Activated T-helper 1 cell treated with Interleukin-2 at 50 U/mL for 16 hours (primary cell): ENCODE measurements around the gene DNAJA3.

ENCODE experiments used
- DNase-seq: peaks from one replicate; pipeline ENCODE4 v3.0.0-alpha.2; 2020; ENCODE audit warnings: low read depth

DNAJA3 gene

GRCh38 chr16:4425378-4426020, at the start of gene DNAJA3:
DNAJA3 (plus strand) TSS chr16:4425868; CDS start chr16:4425882, 14 bp downstream.
- peak; percentile 90 for DNase-seq

DNA sequence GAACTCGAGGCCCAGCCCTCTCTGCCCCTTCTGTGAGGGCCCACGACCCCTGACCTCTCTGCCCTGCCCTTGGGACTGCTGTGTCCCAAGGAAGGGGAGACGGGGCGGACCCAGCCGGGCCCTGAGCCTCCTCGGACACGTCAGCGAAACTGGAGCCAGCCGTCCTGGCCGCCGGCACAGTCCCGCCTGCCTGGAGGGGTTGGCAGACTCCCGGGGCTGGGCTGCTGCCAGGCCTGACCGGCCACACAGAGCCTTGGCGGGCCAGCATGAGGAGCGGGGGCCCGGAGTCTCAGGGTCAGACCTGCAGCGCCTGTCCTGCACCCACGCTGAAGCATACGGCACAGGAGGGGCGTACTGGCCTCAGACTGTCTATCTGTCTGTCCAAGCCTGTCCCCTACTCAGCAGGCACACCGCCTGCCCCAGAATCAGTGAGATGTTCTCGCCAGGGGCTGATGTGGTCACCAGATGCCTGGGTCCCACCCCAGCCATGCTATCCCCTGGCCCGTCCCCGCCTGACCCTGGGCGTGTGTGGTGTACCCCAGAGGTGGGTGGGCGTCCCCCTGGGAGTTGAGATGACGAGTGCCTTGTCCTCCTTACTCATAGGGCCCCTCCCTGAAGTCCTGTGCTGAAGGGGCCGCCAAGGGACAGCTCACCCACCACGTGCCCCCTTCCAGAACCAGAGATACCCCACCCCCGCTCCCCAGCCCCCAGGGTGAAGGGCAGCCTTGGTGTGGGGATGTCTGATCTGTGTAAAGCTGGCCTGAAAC, 49.4 kb upstream of the DNAJA3 start:
- DNase-seq, result no peak

GRCh38 chr16:4376893-4377572, 48.6 kb upstream of the DNAJA3 start:
- no peak for DNase-seq

- no peak for DNase-seq
These were observed 48.0 kb upstream of the DNAJA3 start for GRCh38 chr16:4377573-4378154.

DNA sequence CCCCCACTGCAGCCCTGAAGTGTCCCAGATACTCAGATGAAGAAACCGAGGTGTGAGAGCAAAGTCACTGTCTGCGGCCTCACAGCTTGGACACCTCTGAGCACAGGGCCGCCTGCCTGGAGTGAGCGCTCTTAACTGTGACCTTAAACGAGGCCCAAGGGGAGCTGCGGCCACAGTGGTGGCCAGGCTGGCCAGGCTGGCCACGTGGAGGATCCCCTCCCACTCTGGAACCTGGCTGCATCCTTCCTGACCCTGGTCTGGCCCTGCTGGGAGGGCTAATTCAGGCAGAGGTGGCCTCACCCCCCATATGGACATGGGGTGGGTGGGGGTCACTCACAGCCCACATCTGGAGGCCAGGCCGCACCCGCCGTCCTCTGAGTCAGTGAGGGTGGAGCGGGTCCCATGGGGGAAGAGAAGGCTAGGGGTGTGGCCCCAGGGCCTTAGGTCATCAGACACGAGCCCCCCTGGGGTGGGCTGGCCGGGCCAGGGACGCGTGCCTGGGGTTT, 47.5 kb upstream of the DNAJA3 start:
- no peak for DNase-seq

DNA sequence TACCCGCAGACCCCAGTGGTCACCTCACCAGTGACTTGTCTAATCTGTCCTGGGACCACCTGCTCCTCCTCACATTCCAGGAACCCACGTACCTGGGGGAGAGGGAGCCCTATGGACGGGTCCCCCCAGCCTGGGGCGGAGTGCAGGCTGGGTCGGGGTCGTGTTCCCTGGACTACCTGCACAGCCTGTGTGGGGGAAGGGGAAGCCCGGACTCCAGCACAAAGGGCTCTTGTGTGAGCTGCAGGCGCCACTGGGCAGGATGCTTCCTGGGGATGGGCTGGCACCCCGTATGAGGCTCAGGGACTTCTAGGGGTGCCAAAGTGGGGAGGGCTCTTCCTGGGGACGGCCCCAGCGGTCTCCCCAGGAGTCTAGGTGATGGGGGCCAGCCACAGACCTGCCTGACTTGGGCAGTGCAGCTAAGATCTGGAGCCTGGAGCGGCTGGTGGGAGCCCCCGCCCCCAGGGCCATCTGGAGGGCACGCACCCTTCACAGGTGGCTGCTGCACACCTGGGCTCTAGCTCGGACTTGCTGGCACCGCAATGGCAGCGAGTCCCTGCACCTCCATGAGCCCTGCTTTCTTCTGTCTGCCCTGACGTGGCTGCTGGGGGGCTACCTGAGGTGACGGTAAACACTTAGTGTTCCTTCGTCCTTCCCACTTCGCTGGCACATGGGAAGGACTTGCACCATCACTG, 46.5 kb upstream of the DNAJA3 start:
- no peak for DNase-seq

- DNase-seq, result no peak
These were observed 45.3 kb upstream of the DNAJA3 start for GRCh38 chr16:4380119-4381063.

- DNase-seq, result no peak
These were observed 44.4 kb upstream of the DNAJA3 start for GRCh38 chr16:4381072-4381934.

DNA sequence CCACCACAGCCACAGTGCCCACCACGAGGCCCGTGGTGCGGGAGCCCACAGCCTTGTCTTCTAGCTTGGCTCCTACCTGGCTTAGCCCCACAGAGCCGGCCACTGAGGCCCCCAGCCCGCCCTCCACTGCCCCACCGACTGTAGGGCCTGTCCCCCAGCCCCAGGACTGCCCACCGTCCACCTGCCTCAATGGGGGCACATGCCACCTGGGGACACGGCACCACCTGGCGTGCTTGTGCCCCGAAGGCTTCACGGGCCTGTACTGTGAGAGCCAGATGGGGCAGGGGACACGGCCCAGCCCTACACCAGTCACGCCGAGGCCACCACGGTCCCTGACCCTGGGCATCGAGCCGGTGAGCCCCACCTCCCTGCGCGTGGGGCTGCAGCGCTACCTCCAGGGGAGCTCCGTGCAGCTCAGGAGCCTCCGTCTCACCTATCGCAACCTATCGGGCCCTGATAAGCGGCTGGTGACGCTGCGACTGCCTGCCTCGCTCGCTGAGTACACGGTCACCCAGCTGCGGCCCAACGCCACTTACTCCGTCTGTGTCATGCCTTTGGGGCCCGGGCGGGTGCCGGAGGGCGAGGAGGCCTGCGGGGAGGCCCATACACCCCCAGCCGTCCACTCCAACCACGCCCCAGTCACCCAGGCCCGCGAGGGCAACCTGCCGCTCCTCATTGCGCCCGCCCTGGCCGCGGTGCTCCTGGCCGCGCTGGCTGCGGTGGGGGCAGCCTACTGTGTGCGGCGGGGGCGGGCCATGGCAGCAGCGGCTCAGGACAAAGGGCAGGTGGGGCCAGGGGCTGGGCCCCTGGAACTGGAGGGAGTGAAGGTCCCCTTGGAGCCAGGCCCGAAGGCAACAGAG, 43.5 kb upstream of the DNAJA3 start:
- DNase-seq, result no peak

GRCh38 chr16:4382795-4383357, 42.8 kb upstream of the DNAJA3 start:
- no peak for DNase-seq

GRCh38 chr16:4383591-4384444, 41.9 kb upstream of the DNAJA3 start:
- DNase-seq, result no peak

- DNase-seq, result no peak
These were observed 41.1 kb upstream of the DNAJA3 start for GRCh38 chr16:4384509-4384942.

DNA sequence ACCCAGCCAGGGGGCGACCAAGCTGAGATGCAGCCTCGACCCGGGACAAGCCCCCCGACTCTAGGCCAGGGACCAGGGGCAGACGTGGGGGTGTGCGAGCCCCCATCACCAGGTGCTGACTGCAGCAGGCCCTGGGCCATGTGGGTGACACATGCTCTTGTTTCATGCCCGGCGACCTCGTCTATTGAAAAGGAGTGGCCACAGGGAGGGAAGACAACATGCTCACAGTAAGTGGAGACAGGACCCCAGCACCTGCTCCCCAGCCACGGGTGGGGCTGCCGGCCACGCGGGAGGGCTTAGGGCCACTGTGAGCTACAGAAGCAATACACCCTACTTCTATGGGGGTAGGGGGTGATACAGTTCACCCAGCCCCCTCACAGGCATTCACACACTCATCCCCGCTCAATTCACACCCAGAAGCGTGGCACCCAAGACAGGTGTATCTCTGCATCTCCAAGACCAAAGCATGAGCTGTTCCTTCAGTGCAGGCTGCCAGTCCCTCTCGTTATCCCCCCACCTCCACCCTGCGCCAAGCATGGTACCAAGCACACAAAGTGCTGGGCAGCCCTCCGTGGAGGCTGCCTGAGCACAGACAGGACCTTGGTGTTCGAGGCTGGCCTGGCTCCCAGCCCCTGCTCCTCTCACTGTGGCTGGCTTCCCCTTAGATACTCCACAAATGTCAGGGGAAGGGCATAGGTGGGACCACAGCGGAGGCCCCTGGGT, 40.4 kb upstream of the DNAJA3 start:
- no peak for DNase-seq

GRCh38 chr16:4385789-4386450, 39.7 kb upstream of the DNAJA3 start:
- no peak for DNase-seq

DNA sequence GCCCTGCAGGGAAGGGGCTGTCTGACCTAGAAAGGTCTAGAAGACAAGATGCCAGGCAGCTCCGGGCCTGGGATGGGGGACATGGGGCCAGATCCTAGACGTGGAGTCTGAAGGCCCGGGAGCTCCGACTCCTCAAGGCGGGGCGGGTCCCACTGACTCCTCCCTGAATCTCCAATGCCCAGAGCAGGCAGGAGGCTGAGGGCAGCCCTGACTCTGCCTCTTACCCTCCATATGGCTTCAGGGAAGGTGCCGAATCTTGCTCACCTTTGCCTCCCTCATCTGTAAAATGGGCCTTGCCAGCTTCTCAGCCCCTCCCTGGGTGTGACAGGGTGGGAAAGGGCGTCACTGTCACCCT, 39.2 kb upstream of the DNAJA3 start:
- DNase-seq, result no peak

- DNase-seq, result no peak
These were observed 38.6 kb upstream of the DNAJA3 start for GRCh38 chr16:4386951-4387565.
